Measurements from ENCODE around the gene SLC22A16. TPM values are rescaled to one million over a fixed set of nuclear protein-coding genes. Genes with fewer than 3 reads are reported as not detected.
A peak's percentile ranks its signal among the peaks of the same experiment; 100 is the strongest.
"Not testable (repeated sequence)": the region's sequence is repeated elsewhere in the genome, so short reads cannot be mapped to it uniquely, and the experiment has no call there.

Gene SLC22A16
- polyA plus RNA-seq, 1 of the 3 experiments (the other 2 are of a cell fraction) = not detected

GRCh38 chr6:110509617-110510241 is 33.3 kb upstream of the SLC22A16 start:
- Histone ChIP-seq H3K79me2 (ENCODE audit: insufficient read depth) (no peaks in the 10 kb centered on the region), H4K20me1 (ENCODE audit: insufficient read depth) (no peaks in the 10 kb centered on the region), H3K4me2 (no peak overlapping the region), H3K9me2 (no peaks in the 10 kb centered on the region), H3K27me3 (ENCODE audit: insufficient read depth) (no peaks in the 10 kb centered on the region), H3K9me3 (no peaks in the 10 kb centered on the region), H3F3A (replicated peaks; ENCODE audit: insufficient read depth) (peaks cover 7% of the 10 kb centered on the region), H3K4me3 (ENCODE audit: low read depth in 2 of 2, low read length in 1 of 2) (no peak overlapping the region), H2AFZ (ENCODE audit: low read depth) (peak overlapping the region; percentile 56; the same call in 1 of the 2 replicates), H3K4me1 (ENCODE audit: control insufficient read depth in 1 of 2, insufficient read depth in 2 of 2, low read depth in 1 of 2, low read length in 1 of 2) (peaks cover 0 to 10% of the 10 kb centered on the region in 2 experiments; a peak in 1 of 4 replicates), H3K27ac (ENCODE audit: low read depth in 2 of 2, low read length in 1 of 2) (peak overlapping the region in 1 of 2 experiments; percentile 52; a peak in 2 of 4 replicates), H3K9ac (no peak overlapping the region), H3K36me3 (replicated peaks in 1 of 2; ENCODE audit: control insufficient read depth in 1 of 2, insufficient read depth in 2 of 2, low read length in 1 of 2) (no peaks in the 10 kb centered on the region)
- ChIA-PET POLR2A (no interaction called here), CTCF (no interaction called here)
- TF ChIP-seq NFIC (IDR thresholded peaks at IDR 0.05; ENCODE audit: borderline replicate concordance) (peak; percentile 76), CTCF (IDR thresholded peaks at IDR 0.05) (no peak), YY1 (IDR thresholded peaks at IDR 0.05; ENCODE audit: low read depth) (peak; percentile 33; the same call in 1 of the 2 replicates), FOSL2 (IDR thresholded peaks at IDR 0.05; ENCODE audit: borderline replicate concordance, low read depth) (peak; percentile 95), POLR2AphosphoS5 (IDR thresholded peaks at IDR 0.05; ENCODE audit: low read depth, low read length) (peak; percentile 54; the same call in 1 of the 2 replicates), JUND (IDR thresholded peaks at IDR 0.05) (peak; percentile 92), MAX (IDR thresholded peaks at IDR 0.05; ENCODE audit: low read depth) (0 out of 2 replicates have a peak, but pooled peaks have one; percentile 27), TEAD4 (IDR thresholded peaks at IDR 0.05; ENCODE audit: borderline replicate concordance, insufficient read depth) (peak; percentile 77), EP300 (IDR thresholded peaks at IDR 0.05; ENCODE audit: borderline replicate concordance in 1 of 2, low read depth in 1 of 2, low read length in 1 of 2) (peak in 1 of 2 experiments; percentile 61; a peak in 1 of 4 replicates), MEF2A (IDR thresholded peaks at IDR 0.05; ENCODE audit: borderline replicate concordance, low read depth) (peak; percentile 12; the same call in 1 of the 2 replicates), RXRA (IDR thresholded peaks at IDR 0.05; ENCODE audit: borderline replicate concordance, low read depth) (peak; percentile 65), TCF12 (IDR thresholded peaks at IDR 0.05) (peak; percentile 80), TAF1 (IDR thresholded peaks at IDR 0.05; ENCODE audit: borderline replicate concordance, low read depth, low read length) (no peak), RFX5 (IDR thresholded peaks at IDR 0.05; ENCODE audit: low read length) (no peak), PBX3 (IDR thresholded peaks at IDR 0.05) (no peak; the same call in 1 of the 2 replicates), NRF1 (IDR thresholded peaks at IDR 0.05; ENCODE audit: low read depth, low read length) (no peak), CHD2 (IDR thresholded peaks at IDR 0.05; ENCODE audit: low read length, partially characterized antibody) (no peak)
- no peak for DNase-seq
- WGBS (ENCODE audit: low lambda C conversion rate) = 65% methylated on average over 1 of the region's 1 CpG

- H3F3A ChIP-seq (replicated peaks; ENCODE audit: insufficient read depth); H2AFZ ChIP-seq (ENCODE audit: low read depth); H3K79me2 ChIP-seq (ENCODE audit: insufficient read depth); H3K27ac ChIP-seq (ENCODE audit: low read depth in 2 of 2, low read length in 1 of 2); DNase-seq; H3K4me2 ChIP-seq; H4K20me1 ChIP-seq (ENCODE audit: insufficient read depth); H3K4me1 ChIP-seq (ENCODE audit: control insufficient read depth in 1 of 2, insufficient read depth in 2 of 2, low read depth in 1 of 2, low read length in 1 of 2); H3K36me3 ChIP-seq (replicated peaks in 1 of 2; ENCODE audit: control insufficient read depth in 1 of 2, insufficient read depth in 2 of 2, low read length in 1 of 2); H3K9me2 ChIP-seq; CTCF ChIA-PET; H3K9ac ChIP-seq; POLR2A ChIA-PET; H3K4me3 ChIP-seq (ENCODE audit: low read depth in 2 of 2, low read length in 1 of 2); H3K9me3 ChIP-seq; H3K27me3 ChIP-seq (ENCODE audit: insufficient read depth): not testable (repeated sequence)
- 35% methylated on average over 2 of the region's 2 CpGs for WGBS (ENCODE audit: low lambda C conversion rate)
Measured at GRCh38 chr6:110504891-110505290, 28.5 kb upstream of the SLC22A16 start.

Measured in SK-N-SH (cell line).